CD4-positive, alpha-beta T cell treated with Interferon alpha-2 for 1 hour (primary cell): ENCODE results near the gene PAK4.
"Not testable (repeated sequence)": the region's sequence is repeated elsewhere in the genome, so short reads cannot be mapped to it uniquely, and the experiment has no call there.

Experiments
- DNase-seq, 2 donors: peaks; one replicate each; pipeline ENCODE4 v3.0.0-alpha.2; 2020 to 2022

PAK4 gene

DNA sequence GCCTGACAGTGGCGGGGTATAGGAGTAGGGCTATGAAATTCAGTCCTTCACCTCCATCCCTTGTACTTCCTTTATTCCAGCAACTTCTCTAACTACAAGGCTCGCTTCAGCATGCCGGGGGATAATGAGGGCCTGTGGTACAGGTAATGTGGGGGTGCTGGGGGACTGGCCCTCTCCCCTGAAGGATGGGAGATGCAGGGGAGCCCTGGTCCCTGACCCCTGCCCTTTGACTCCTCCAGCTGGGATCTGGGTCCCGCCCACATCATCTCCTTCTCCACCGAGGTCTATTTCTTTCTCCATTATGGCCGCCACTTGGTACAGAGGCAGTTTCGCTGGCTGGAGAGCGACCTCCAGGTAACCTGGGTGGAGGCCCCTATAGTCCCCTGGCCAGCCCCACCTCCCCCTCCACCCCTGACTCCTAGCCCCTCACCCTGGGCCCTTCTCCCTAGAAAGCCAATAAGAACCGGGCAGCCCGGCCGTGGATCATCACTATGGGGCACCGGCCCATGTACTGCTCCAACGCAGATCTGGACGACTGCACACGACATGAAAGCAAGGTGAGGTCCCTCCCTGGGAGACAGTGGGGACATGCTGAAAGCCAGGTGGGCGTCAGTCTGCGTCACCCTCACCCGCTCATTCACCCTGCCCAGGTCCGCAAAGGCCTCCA lies 25.0 kb upstream of the PAK4 start:
- no peak for DNase-seq

DNA sequence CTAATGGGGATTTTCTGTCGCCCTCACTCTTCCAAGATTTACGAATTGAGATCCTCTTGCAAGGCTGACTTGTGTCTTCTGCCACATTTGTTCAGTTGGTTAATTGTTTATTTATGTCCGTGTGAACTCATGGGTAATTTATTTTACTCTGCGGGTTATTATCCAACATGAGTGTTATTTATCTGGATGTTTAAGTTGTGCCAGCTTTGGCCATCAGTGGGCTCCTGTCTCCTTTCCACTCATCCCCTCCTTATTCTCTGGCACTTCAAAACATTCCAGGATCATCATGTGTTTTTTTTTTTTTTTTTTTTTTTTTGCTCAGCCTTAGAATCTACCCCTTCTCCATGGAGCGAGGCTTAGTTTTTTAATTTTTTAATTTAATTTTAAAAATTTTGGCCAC lies 22.4 kb upstream of the PAK4 start:
- no peak for DNase-seq

DNA sequence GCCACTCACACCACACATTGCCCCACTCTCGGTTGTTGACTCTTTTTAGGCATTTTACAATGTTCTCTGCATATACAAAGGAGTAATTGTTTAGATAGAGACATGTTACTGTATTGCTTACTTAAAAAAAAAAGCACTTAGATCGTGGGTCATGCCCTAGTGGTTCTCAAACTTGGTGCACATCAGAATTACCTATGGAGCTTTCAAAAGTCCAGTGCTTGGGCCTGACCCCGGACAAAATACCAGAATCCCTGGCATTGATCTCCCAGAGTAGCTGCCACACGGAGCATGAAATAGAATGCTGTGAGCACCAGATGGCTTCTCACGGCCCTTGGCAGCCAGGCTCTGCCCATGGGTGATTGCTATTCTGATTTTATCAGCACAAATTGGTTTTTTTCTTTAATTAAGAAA lies 21.4 kb upstream of the PAK4 start:
- no peak for DNase-seq

DNA sequence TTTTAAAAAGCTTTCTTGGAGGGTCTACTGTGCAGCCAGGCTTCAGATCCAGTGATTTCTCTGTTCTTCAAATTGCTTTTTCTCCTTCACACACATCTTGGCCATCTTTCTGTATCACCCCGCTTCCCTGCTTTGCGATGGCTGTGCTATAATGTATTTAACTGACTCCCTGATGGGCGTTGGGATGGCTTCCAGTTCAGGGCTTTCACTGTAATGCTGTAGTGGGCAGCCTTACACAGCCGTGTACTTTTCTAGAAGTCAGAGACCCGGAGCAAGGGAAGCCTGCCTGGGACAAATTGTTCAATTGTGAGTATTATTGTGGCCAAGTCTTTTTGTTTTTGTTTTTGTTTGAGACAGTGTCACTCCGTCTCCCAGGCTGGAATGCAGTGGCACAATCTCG lies 19.4 kb upstream of the PAK4 start:
- DNase-seq = no peak

DNA sequence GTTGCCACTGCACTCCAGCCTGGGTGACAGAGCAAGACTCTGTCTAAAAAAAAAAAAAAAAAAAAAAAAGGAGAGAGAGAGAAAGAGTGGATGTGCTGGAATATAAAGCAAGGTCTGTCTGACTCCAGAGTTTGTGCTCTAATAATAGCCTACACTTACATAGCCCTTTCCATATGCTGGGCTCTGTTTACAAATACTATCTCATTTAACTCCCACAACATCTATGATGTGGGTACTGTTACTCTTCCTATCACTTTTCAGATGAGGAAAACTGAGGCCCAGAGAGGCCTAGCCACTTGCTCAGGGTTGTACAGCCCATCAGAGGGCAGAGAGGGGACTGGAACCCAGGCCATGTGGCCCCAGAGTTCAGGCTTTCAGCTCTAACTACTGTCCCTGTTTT lies 15.9 kb upstream of the PAK4 start:
- no peak for DNase-seq

DNA sequence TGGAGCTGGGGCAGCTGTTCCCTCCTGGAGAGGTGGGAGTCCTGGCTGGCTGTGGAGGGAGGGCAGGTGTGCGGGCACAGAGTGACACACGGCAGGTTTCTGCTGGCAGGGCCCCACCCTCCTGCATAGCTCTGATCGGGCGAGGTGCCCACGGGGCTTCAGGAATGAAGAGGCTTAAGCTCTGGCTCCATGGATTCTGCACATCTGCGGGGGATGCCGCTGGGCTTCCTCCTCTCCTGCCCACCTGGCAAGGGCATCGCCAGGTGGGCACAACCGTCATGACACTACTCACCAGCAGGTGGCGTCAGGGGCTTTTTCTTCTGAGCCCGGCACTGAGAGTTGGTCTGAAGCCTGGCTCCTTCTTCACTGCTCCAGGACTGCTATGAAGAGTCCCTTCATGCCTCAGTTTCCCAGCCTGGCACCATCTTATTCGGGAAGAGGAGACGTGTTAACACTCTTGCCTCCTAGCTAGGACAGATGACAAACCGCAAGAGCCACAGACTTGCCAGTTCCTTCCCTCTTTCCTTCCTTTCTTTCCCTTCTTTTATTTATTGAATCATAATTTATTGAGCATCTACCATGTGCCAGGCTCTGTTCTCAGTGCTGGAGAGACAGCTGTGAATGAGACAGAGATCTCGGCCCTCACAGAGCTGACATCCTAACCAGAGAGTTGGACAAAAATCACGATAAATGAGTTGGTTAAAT lies 15.2 kb upstream of the PAK4 start:
- peak; percentile 55 to 70 for DNase-seq

DNA sequence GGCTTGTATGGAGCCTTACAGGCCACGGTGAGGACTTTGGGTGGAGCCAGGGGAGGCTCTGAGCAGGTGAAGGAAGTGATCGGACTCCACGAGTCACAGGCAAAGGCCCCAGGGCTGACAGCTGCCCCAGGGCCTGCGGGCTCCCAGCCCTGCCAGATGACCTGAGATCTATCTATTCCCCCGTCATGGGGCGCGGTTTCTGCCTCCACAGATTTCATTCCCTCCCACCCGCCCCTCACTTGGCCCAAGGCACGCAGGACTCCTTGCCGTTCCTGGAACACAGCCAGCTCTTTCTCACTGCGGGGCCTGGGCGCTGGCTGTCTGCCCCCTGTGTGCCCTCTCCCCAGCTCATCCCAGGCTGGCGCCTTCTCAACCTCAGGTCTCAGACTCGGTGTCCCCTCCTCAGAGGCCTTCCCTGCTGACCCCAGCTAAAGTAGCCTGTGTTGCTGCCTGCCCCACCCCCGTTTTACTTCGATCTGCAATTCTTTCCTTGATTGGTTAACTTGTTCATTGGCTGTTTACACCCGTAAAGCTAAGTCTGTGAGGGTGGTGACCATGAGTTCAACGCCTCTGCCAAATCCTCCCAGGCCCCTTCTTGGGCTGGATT lies 13.9 kb upstream of the PAK4 start:
- no peak for DNase-seq

DNA sequence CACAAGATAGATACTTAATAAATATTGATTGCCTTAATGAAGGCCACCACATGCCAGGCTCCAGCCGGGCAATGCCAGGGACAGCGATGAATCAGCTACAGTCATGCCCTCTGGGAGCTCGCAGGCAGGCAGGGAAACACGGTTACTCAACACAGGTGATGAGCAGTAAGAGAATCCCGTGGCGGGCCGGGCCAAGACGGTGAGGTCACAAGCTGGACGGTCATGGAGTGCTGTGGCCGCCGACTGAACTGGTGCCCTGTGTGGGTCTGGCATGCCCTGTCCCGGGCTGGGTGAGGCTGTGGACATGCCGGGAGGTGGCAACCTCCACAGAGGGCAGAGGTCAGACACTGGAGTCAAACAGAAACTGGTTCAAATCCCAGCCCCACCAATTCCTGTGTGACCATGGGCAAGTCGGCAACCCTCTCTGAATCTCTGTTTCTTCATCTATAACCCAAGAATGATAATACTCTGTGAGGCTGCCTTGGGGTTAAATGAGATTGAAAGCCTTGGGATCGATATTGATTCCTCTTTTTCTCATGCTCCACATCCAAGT lies 13.2 kb upstream of the PAK4 start:
- DNase-seq = no peak

DNA sequence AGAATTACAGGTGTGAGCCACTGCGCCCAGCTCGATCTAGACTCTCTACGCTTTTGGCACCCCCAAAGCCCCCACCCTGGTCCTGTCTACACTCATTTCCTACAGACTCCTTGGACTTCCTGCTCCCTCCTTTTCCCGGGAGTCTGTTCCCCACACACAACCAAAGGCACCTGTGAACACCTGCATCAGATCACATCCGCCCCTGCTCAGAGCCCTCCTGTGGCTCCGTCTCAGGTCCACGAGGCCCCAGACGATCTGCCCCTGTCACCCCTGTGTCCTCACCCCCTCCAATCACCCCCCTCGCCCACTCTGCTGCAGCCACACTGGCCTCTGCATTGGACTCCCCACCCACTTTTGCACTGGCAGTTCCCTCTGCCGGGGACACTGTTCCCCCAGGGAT lies 12.4 kb upstream of the PAK4 start:
- no peak for DNase-seq

DNA sequence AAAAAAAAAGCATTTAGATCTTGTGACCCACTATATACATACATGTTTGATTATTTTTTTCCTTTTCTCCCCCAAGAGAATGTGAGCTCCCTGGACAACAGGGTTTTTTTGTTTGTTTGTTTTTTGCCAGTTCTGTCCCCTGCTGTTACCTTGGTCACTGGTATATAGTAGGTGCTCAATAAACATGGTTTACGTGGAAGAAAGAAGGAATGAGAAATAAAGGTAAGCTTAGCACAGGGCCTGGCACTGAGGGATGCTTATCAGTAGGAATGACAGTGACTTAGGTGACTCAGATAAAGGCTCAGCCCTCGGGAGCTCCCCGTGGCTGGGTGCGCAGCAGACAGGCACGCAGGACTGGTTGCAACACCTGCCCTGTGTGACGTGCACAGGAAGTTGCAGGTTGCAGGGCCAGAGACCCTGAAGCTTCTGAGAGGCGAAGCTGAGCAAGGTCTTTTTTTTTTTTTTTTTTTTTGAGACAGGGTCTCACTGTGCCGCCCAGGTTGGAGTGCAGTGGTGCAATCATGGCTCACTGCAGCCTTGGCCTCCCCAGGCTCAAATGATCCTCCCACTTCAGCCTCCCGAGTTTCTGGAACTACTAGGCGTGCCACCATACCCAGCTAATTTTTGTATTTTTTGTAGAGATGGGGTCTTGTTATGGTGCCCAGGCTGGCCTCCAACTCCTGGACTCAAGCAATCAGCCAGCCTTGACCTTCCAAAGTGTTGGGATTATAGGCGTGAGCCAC lies 10.3 kb upstream of the PAK4 start:
- no peak for DNase-seq

DNA sequence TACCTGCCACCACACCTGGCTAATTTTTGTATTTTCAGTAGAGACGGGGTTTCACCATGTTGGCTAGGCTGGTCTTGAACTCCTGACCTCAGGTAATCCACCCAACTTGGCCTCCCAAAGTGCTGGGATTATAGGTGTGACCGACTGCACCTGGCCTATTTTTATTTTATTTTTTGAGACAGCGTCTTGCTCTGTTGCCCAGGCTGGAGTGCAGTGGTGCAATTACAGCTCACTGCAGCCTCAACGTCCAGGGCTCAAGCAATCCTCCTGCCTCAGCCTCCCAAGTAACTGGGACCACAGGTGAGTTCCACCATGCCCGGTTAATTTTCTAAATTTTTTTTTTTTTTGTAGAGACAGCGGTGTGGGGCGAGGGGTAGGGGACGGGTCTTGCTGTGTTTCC lies 8.6 kb upstream of the PAK4 start:
- DNase-seq = not testable (repeated sequence)

DNA sequence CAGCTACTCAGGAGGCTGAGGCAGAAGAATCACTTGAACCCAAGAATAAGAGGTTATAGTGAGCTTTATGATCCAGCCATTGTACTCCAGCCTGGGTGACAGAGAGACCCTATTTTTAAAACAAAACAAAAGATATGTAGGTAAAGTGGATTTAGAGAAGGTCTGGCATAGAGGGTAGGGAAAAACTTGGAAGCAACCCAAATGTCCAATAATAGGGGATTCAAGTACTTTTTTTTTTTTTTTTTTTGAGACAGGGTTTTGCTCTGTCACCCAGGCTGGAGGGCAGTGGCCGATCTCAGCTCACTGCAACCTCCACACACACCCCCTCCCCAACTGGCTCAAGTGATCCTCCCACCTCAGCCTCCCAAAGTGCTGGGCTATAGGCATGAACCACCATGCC lies 5.8 kb upstream of the PAK4 start:
- DNase-seq = no peak

DNA sequence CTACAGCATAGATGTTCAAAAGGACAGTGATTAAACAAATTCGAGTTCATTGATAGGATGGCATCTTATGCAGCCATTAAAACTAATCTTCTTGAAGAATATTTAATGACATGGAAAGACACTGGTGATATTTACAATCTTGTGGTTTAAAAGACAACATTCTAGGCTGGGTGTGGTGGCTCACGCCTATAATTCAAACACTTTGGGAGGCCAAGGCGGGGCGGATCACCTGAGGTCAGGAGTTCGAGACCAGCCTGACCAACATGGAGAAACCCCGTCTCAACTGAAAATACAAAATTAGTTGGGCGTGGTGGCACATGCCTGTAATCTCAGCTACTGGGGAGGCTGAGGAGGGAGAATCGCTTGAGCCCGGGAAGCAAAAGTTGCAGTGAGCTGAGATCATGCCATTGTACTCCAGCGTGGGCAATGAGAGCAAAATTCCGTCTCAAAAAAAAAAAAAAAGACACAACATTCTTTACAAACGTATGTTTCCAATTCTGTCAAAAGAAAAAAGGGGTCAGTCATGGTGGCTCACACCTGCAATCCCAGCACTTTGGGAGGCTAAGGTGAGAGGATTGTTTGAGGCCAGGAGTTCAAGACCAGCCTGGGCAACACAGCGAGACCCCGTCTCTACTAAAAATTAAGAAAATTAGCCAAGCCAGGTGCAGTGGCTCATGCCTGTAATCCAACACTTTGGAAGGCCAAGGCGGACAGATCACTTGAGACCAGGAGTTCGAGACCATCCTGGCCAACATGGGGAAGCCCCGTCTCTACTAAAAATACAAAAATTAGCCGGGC lies 2.5 kb upstream of the PAK4 start:
- DNase-seq = no peak

DNA sequence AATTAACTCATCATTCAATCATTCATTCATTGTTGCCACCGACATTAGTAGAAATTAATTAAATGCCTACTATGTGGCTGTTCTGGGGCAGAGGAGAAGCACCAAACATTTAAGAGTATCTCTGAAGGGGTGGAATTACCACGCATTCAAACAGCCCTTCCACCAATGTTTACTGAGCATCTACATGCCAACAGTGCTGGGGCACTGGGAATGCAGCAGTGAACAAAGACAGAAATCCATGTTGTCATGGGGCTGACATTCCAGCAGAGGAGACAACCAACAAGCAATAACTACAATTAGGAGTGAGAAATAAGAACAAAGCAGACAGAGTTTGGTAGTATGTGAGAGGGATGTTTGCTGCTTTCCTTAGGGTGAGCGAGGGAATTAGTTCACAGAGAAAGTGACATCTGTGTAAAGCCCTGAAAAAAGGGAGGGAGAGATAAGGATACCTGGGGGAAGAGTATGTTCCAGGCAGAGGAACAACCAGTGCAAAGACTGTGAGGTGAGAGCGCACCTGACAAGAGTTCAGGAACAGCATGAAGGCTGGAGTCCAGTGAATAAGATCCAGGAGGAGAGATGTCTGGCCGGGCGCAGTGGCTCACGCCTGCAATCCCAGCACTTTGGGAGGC lies 1.3 kb upstream of the PAK4 start:
- DNase-seq = no peak

DNA sequence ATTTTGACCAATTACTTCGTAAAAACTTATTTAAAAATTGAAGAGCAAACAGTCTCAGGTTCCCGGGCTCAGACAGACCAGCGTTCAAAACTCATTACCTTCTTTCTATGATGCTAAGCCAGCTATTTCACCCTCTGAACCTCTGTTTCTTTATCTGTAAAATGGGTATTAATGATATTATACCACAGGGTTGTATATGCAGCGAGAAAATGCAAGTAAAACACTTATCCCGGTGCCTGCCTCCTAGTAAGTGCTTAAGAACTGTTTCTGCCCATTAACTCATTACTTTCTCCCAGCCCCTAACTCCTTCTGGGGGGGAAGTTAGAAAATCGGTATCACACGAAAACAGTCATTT lies 410 bp upstream of the PAK4 start:
- no peak for DNase-seq

DNA sequence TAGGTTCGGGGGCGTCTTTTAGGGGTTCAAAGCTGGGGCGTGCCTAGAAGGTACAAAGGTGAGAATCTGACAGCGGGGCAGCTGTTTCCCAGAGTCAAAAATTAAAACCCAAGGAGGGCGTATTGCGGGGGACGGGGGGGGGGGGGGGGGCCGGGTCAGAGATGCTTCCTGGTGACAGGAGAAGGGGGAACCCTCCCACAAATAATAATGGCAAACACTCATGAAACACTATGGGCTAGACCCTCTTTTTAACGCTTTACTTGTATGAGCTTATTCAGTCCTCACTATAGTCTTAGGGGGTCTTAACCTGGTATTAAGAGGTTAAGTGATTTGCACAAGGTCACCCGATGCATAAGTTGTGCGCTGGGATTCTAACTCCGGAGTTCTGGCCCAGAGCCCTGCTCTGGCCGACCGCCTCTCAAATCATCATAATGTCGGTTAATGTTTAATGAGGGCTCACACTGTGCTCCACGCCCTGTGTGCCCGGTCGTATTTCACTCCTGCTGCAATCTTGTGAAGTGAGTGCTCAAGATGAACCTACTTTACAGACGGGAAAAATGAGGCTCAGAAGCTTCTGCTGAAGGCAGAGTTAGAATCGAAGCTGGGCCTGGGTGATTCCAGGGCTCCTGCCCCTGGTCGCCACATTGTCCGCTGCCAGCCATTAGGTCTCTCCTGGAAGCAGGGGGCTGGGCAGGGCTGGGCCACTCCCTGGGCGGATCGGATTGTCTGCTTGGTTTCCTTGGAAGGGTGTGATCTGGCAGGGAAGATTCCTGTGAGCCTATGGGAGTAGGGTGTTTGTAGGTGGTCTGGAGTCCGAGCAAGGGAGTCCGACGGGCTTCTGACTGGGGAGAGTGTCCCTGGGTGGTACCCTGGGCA lies 964 bp downstream of the PAK4 start:
- DNase-seq = peak in 1 of 2 donors; percentile 9

DNA sequence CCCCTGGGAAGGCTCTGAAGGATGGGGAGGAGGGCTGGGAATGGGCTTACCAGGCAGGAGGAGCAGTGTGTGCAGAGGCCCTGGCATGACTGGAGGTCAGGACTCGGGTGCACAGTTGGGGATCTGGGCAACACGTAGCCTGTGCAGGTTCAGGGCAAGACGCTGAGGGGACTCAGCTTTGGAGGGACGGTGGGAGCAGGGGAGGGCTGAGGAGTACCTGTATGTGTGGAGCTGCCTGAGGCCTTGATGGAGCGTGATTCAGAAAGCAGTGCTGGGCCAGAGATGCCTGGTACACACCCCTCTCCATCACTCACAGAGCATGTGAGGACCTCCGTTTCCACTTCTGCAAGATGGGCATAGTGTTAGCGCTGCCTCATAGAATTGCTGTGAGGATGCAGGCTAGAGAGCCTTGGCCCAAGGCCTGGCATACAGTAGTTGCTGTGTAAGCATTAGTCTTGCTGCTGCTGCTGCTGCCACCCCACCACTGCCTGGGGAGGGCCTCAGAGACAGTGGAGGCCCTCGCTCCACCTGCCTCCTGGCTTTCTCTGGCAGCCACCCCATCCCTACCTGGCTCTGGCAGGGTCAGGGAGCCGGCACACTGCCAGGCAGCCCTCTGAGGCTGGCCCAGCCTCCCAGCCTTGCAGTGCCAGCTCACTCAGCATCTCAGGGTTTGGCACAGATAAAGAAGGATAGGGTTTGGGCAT lies 2.4 kb downstream of the PAK4 start:
- DNase-seq = no peak

DNA sequence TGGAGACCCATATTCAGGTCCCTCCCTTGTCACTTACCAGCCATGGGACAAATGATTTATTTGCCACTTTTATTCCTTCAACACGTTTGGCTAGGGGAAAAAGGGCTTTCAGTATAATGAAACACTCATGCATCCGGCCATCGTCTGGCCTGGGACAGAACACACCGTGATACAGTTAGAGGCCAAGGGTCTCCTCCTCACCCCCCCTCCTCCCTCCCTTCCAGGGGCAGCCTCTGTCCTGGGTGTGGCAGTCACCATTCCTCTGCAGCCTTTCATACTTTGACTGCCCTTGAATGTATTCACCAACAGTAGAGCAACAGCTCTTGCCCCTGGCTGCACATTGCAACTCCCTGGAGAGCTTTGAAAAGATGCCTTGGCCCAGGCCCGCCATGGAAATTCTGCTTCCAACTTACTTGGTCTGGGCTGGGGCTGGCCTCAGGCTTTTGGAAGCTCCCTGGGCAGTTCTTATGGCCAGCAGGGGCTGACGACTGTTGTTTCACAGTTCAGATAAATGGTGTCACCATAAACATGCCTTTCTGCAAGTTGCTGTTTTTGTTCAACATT lies 3.0 kb downstream of the PAK4 start:
- DNase-seq = no peak

DNA sequence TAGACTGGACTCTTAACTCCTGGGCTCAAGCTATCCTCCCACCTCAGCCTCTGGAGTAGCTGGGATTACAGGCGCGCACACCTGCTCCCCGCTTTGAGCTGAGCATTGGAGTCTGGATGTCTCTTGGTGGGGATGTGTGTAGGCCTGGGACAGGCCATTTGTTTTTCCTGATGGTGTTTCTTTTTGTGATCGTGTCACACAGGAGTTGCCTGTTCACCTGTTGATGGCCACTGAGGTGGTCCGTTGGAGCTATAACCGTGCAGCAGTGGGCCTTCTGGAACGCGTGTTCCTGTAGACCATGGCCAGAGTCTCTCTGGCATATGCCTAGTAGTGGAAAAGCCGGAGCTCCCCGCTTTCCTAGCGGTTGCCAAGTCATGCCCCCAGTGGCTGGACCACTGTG lies 3.5 kb downstream of the PAK4 start:
- no peak for DNase-seq
